ENCODE data around the gene PAX1.
A peak's percentile ranks its signal among the peaks of the same experiment; 100 is the strongest.

- TF ChIP-seq JUND (IDR thresholded peaks at IDR 0.05; ENCODE audit: borderline replicate concordance, low read depth, low read length) (no peak), JUND (tag; IDR thresholded peaks at IDR 0.05; ENCODE audit: borderline replicate concordance, low read depth, low read length) (no peak), POLR2AphosphoS5 (IDR thresholded peaks at IDR 0.05; ENCODE audit: control insufficient read depth, insufficient read depth, low read depth, low read length) (no peak), KDM1A (IDR thresholded peaks at IDR 0.05) (no peak), ZNF143 (CRISPR knock-in tag; IDR thresholded peaks at IDR 0.05) (no peak), ZBTB5 (IDR thresholded peaks at IDR 0.05) (no peak), HNRNPK (IDR thresholded peaks at IDR 0.05; ENCODE audit: low read depth, low read length, poor library complexity, severe bottlenecking) (no peak), HES1 (IDR thresholded peaks at IDR 0.05; ENCODE audit: low read depth) (no peak), IRF2 (CRISPR knock-in tag; IDR thresholded peaks at IDR 0.05) (no peak), NCOR1 (IDR thresholded peaks at IDR 0.05) (no peak), CTCF (IDR thresholded peaks at IDR 0.05 in 2 of 3, conservative IDR thresholded peaks at IDR 0.05 in 1 of 3; ENCODE audit: insufficient read depth in 2 of 3, low read depth in 1 of 3, low read length in 3 of 3) (peak; percentile 55 to 65 (median 62)), CEBPB (tag; IDR thresholded peaks at IDR 0.05) (no peak), EZH2 (IDR thresholded peaks at IDR 0.05; ENCODE audit: borderline replicate concordance, low read depth, low read length) (no peak), NFIX (CRISPR knock-in tag; IDR thresholded peaks at IDR 0.05; ENCODE audit: low read depth) (no peak)
These were observed 12.1 kb upstream of the PAX1 start for GRCh38 chr20:21693322-21693721.
